HepG2 (cell line): ENCODE measurements around the gene CCNI2. TPM values are rescaled to one million over a fixed set of nuclear protein-coding genes. Genes with fewer than 3 reads are reported as not detected.
A peak's percentile ranks its signal among the peaks of the same experiment; 100 is the strongest.

Experiments used
- ATAC-seq: fragments of 200-7000 bp; cut with Tn5 transposase; 3 replicates; pipeline ENCODE4 v1.9.1; 2020; ENCODE audit warnings: mild to moderate bottlenecking, moderate library complexity
- Bru-seq: library from RNA; stranded (reverse); fragments of 400-500 nt; gene quantifications from one replicate; lab custom pipeline; 2021; lab: Mats Ljungman, UMichigan
- BruChase-seq, 2 experiments: library from RNA; stranded (reverse); fragments of 400-500 nt; gene quantifications; one replicate each; lab custom pipeline; 2021; lab: Mats Ljungman, UMichigan
- BruUV-seq: library from RNA; stranded (reverse); fragments of 400-500 nt; replicated peaks from 2 replicates; lab custom pipeline; 2021; lab: Mats Ljungman, UMichigan
- CTCF ChIA-PET: fragments of 300-600 bp; formaldehyde crosslinking; extraction: SDS; loops from one replicate; lab custom pipeline; 2021; ENCODE audit warnings: low total read pairs, inconsistent platforms, low intra/inter-chr PET ratio; lab: Yijun Ruan, JAX
- POLR2A ChIA-PET: fragments of 350-600 bp; sonication (Branson Sonifier 250); formaldehyde crosslinking; loops from one replicate; lab custom pipeline; 2020; ENCODE audit warnings: antibody characterized with exemption, inconsistent platforms; lab: Yijun Ruan, JAX
- DNase-seq: peaks from one replicate; pipeline ENCODE4 v3.0.0-alpha.2; 2015; ENCODE audit warnings: low spot score
- FAIRE-seq: peaks from 3 replicates; lab custom pipeline; 2011; peaks lifted over from hg19 to GRCh38; lab: Jason Lieb, UNC
- H2AFZ ChIP-seq: one replicate; pipeline ENCODE4 v1.6.1; 2011; ENCODE audit warnings: low read length, inconsistent platforms
- H3K27ac ChIP-seq: fragments of 300-600 bp; 3 replicates; pipeline ENCODE4 v1.8.0; 2011; ENCODE audit warnings: mixed run types, mild to moderate bottlenecking, mixed read lengths, low read length, inconsistent platforms; ENCODE audit not compliant: insufficient read depth; ENCODE audit errors: extremely low read length
- H3K27me3 ChIP-seq, 2 experiments: fragments of 200-600 bp in 1 of 2; 2 replicates in 1 of 2; 3 replicates in 1 of 2; pipeline versions ENCODE4 v1.6.0 to v1.8.0; 2011; ENCODE audit warnings: low read length in 2 of 2, mild to moderate bottlenecking in 2 of 2, moderate library complexity in 2 of 2, inconsistent platforms in 1 of 2; ENCODE audit not compliant: insufficient read depth in 2 of 2, control insufficient read depth in 1 of 2
- H3K36me3 ChIP-seq, 2 experiments: fragments of 200-600 bp in 1 of 2; replicated peaks in 1 of 2; 2 replicates in 1 of 2; 3 replicates in 1 of 2; pipeline versions ENCODE4 v1.5.1 to v1.8.0; 2011; ENCODE audit warnings: low read length in 2 of 2, inconsistent platforms in 1 of 2; ENCODE audit not compliant: insufficient read depth in 2 of 2, control insufficient read depth in 1 of 2
- H3K4me1 ChIP-seq: 2 replicates; pipeline ENCODE4 v1.5.1; 2012; ENCODE audit warnings: low read length, inconsistent platforms; ENCODE audit not compliant: insufficient read depth
- H3K4me2 ChIP-seq: 2 replicates; pipeline ENCODE4 v1.6.0; 2011; ENCODE audit warnings: low read depth, low read length, inconsistent platforms
- H3K4me3 ChIP-seq, 3 experiments: fragments of 200-600 bp in 1 of 3; sonication (generic), shearing (Covaris generic) in 1 of 3; replicated peaks in 1 of 3; 2 replicates each; pipeline ENCODE4 v1.5.1; 2011 to 2016; ENCODE audit warnings: low read length in 3 of 3, inconsistent platforms in 2 of 3, low read depth in 2 of 3, mild to moderate bottlenecking in 2 of 3, control low read depth in 1 of 3, mixed read lengths in 1 of 3; ENCODE audit not compliant: insufficient read depth in 1 of 3
- H3K79me2 ChIP-seq: one replicate; pipeline ENCODE4 v1.6.1; 2011; ENCODE audit warnings: low read length, inconsistent platforms; ENCODE audit not compliant: insufficient read depth
- H3K9ac ChIP-seq: 2 replicates; pipeline ENCODE4 v1.6.0; 2011; ENCODE audit warnings: mild to moderate bottlenecking, low read depth, low read length, inconsistent platforms; ENCODE audit not compliant: insufficient read depth
- H3K9me3 ChIP-seq: 2 replicates; pipeline ENCODE4 v1.5.1; 2012; ENCODE audit warnings: mild to moderate bottlenecking, low read length
- H4K20me1 ChIP-seq: 2 replicates; pipeline ENCODE4 v1.6.0; 2011; ENCODE audit warnings: inconsistent platforms, mild to moderate bottlenecking, low read length, moderate library complexity; ENCODE audit not compliant: insufficient read depth
- CTCF ChIP-seq: sonication (generic); formaldehyde crosslinking; IDR thresholded peaks from 2 replicates; pipeline ENCODE4 v1.5.0; 2020; ENCODE audit warnings: mild to moderate bottlenecking, missing genetic modification reagents, moderate library complexity
- ELF3 ChIP-seq: IDR thresholded peaks from 2 replicates; pipeline ENCODE4 v1.6.1; 2016; ENCODE audit warnings: missing genetic modification reagents, missing compliant biosample characterization
- ETS1 ChIP-seq: sonication (generic); formaldehyde crosslinking; IDR thresholded peaks from 2 replicates; pipeline ENCODE4 v1.4.0; 2020; ENCODE audit warnings: missing genetic modification reagents
- HDAC2 ChIP-seq: sonication (generic); formaldehyde crosslinking; IDR thresholded peaks from 2 replicates; pipeline ENCODE4 v1.4.0; 2020; ENCODE audit warnings: missing genetic modification reagents
- KLF9 ChIP-seq: IDR thresholded peaks from 2 replicates; pipeline ENCODE4 v1.6.1; 2016; ENCODE audit warnings: low read depth
- NCOA1 ChIP-seq: sonication (generic); formaldehyde crosslinking; IDR thresholded peaks from 2 replicates; pipeline ENCODE4 v1.9.0; 2021; ENCODE audit warnings: missing genetic modification reagents
- RBAK ChIP-seq: sonication (generic); formaldehyde crosslinking; IDR thresholded peaks from 2 replicates; pipeline ENCODE4 v1.5.1; 2020; ENCODE audit warnings: mild to moderate bottlenecking, missing genetic modification reagents
- SIX1 ChIP-seq: sonication (generic); formaldehyde crosslinking; IDR thresholded peaks from 2 replicates; pipeline ENCODE4 v1.4.0; 2020; ENCODE audit warnings: missing genetic modification reagents, borderline replicate concordance
- SRF ChIP-seq: IDR thresholded peaks from 2 replicates; pipeline ENCODE4 v1.6.1; 2011; ENCODE audit warnings: mild to moderate bottlenecking, low read depth, low read length, moderate library complexity
- SUZ12 ChIP-seq: fragments of 150-350 bp; IDR thresholded peaks from 2 replicates; pipeline ENCODE4 v1.6.1; 2014; ENCODE audit warnings: low read depth, low read length
- ZNF234 ChIP-seq: sonication (generic); formaldehyde crosslinking; conservative IDR thresholded peaks from 2 replicates; pipeline ENCODE4 v1.5.1; 2020; ENCODE audit warnings: mild to moderate bottlenecking, missing genetic modification reagents
- ZNF367 ChIP-seq: sonication (generic); formaldehyde crosslinking; IDR thresholded peaks from 2 replicates; pipeline ENCODE4 v1.4.0; 2020; ENCODE audit warnings: missing genetic modification reagents, borderline replicate concordance
- ZNF597 ChIP-seq: sonication (generic); formaldehyde crosslinking; IDR thresholded peaks from 2 replicates; pipeline ENCODE4 v1.5.0; 2020; ENCODE audit warnings: missing genetic modification reagents
- ZNF768 ChIP-seq: sonication (generic); formaldehyde crosslinking; IDR thresholded peaks from 2 replicates; pipeline ENCODE4 v1.4.0; 2020; ENCODE audit warnings: missing genetic modification reagents
- ZNF782 ChIP-seq: sonication (generic); formaldehyde crosslinking; IDR thresholded peaks from 2 replicates; pipeline ENCODE4 v1.4.0; 2020; ENCODE audit warnings: missing genetic modification reagents, mild to moderate bottlenecking, borderline replicate concordance
- WGBS: methylation state at CpG from one replicate; pipeline ENCODE4 v1.1.6; 2017; ENCODE audit warnings: low lambda C conversion rate; 5-methylcytosine and 5-hydroxymethylcytosine counted together
- in situ Hi-C: cut with HindIII; loops from 2 replicates; pipeline ENCODE4 v1.10.0; 2017; ENCODE audit warnings: low pct_unique_long_range_greater_than_20kb; ENCODE audit not compliant: extremely low pct_ligation_motif_present
- intact Hi-C: fragments of 100-400 bp; cut with micrococcal nuclease; formaldehyde crosslinking; loops from one replicate; pipeline ENCODE4 v1.10.0; 2022; ENCODE audit not compliant: unreplicated experiment
- long read RNA-seq, 2 experiments: library from RNA in 1 of 2; library from polyadenylated mRNA in 1 of 2; stranded (forward) in 1 of 2; unstranded in 1 of 2; transcript quantifications; one replicate each; pipeline ENCODE4 v2.0.0, GENCODE V29; 2019 to 2022
- polyA minus RNA-seq, 3 experiments: library from RNA; depleted of rRNA, polyadenylated mRNA; stranded (reverse); fragments of >200 nt; gene quantifications; 2 replicates each; pipeline ENCODE4 v1.2.3, GENCODE V29; 2011; ENCODE audit warnings: low replicate concordance in 1 of 3
- polyA plus RNA-seq, 8 experiments: library from polyadenylated mRNA; depleted of rRNA in 3 of 8; stranded (reverse) in 7 of 8; unstranded in 1 of 8; fragments of >200 nt; fragmentation: Illumina TruSeq in 4 of 8; extraction: Trizol in 4 of 8; gene quantifications; 2 replicates each; pipeline versions ENCODE4 v1.2.1 to v1.2.3, GENCODE V29; 2011 to 2016; ENCODE audit warnings: low read depth in 4 of 8, missing spikeins in 1 of 8, mixed read lengths in 1 of 8; ENCODE audit not compliant: insufficient read depth in 1 of 8
- total RNA-seq, 5 experiments: library from RNA; depleted of rRNA; stranded (reverse); fragments of >200 nt; fragmentation: Illumina TruSeq; extraction: Trizol; gene quantifications; 2 replicates each; pipeline ENCODE4 v1.2.3, GENCODE V29; 2016; ENCODE audit warnings: low read depth in 1 of 5

Gene CCNI2
- not detected in 2 replicates for total RNA-seq (2016; rRNA removed; fragmentation: Illumina TruSeq; extraction: Trizol)
- total RNA-seq (2016; cell fraction: cytosol; rRNA removed; fragmentation: Illumina TruSeq; extraction: Trizol; ENCODE audit: low read depth): not detected in 2 replicates
- total RNA-seq (2016; cell fraction: insoluble cytoplasmic fraction; rRNA removed; fragmentation: Illumina TruSeq; extraction: Trizol): not detected in 2 replicates
- not detected in 2 replicates for total RNA-seq (2016; cell fraction: membrane; rRNA removed; fragmentation: Illumina TruSeq; extraction: Trizol)
- not detected in 2 replicates for total RNA-seq (2016; cell fraction: nucleus; rRNA removed; fragmentation: Illumina TruSeq; extraction: Trizol)
- polyA plus RNA-seq (2011; rRNA removed): 0.03 TPM in 1 of 2 replicates, not detected in the other
- polyA plus RNA-seq (2011; cell fraction: cytosol; rRNA removed): not detected in 2 replicates
- not detected in 2 replicates for polyA plus RNA-seq (2011; cell fraction: nucleus; rRNA removed)
- 0.86 and 1.2 TPM in 2 replicates for polyA plus RNA-seq (2012)
- not detected in 2 replicates for polyA plus RNA-seq (2016; cell fraction: cytosol; fragmentation: Illumina TruSeq; extraction: Trizol; ENCODE audit: low read depth)
- not detected in 2 replicates for polyA plus RNA-seq (2016; cell fraction: insoluble cytoplasmic fraction; fragmentation: Illumina TruSeq; extraction: Trizol; ENCODE audit: low read depth)
- polyA plus RNA-seq (2016; cell fraction: membrane; fragmentation: Illumina TruSeq; extraction: Trizol; ENCODE audit: low read depth): not detected in 2 replicates
- not detected in 2 replicates for polyA plus RNA-seq (2016; cell fraction: nucleus; fragmentation: Illumina TruSeq; extraction: Trizol; ENCODE audit: insufficient read depth, low read depth)
- polyA minus RNA-seq (2011; rRNA and poly(A)+ RNA removed; ENCODE audit: low replicate concordance): not detected in 2 replicates
- not detected in 2 replicates for polyA minus RNA-seq (2011; cell fraction: cytosol; rRNA and poly(A)+ RNA removed)
- not detected in 2 replicates for polyA minus RNA-seq (2011; cell fraction: nucleus; rRNA and poly(A)+ RNA removed)
- not detected for Bru-seq, nascent RNA
- not detected for BruChase-seq, experiment 1, labeled RNA remaining after a 6-hour chase
- not detected for BruChase-seq, experiment 2, labeled RNA remaining after a 2-hour chase
- long read RNA-seq, experiment 1: 0 reads
- long read RNA-seq, experiment 2: 0 reads

- no peak for DNase-seq
- Histone ChIP-seq H3K36me3 (no peaks in the 10 kb centered on the region), H2AFZ (no peak within 1 kb of the TSS)
- no peak for ATAC-seq
- no peak for TF ChIP-seq SIX1 (CRISPR knock-in tag)
- no peak for TF ChIP-seq RBAK
- TF ChIP-seq NCOA1: no peak
- no peak for TF ChIP-seq ZNF782 (CRISPR knock-in tag)
- TF ChIP-seq HDAC2 (CRISPR knock-in tag): no peak
- TF ChIP-seq CTCF (CRISPR knock-in tag): peak; percentile 38
- TF ChIP-seq ZNF367 (CRISPR knock-in tag): no peak
- TF ChIP-seq ETS1 (CRISPR knock-in tag): no peak
- no peak for TF ChIP-seq ELF3 (CRISPR knock-in tag)
- no peak for TF ChIP-seq ZNF597 (CRISPR knock-in tag)
- no peak for TF ChIP-seq SUZ12
- TF ChIP-seq ZNF234: no peak
- TF ChIP-seq ZNF768 (CRISPR knock-in tag): peak; percentile 65; the same call in 1 of the 2 replicates
- no peak for TF ChIP-seq SRF
- TF ChIP-seq KLF9 (CRISPR knock-in tag): no peak
- TF ChIP-seq, all 625 proteins: peak for 2
- in situ Hi-C loops (loop anchor here (10.0 kb wide), 1 partner anchor 138 kb away; no protein-coding TSS in a partner anchor), intact Hi-C loops (no loop called here)
- Histone ChIP-seq H3K4me1 (no peaks in the 10 kb centered on the region; the same call in 1 of the 2 replicates), H3K9me3 (no peaks in the 10 kb centered on the region), H3K9ac (no peak within 1 kb of the TSS), H3K4me2 (no peak within 1 kb of the TSS), H4K20me1 (no peaks in the 10 kb centered on the region), H3K27ac (no peak within 1 kb of the TSS), H3K79me2 (no peaks in the 10 kb centered on the region), H3K4me3 (no peak within 1 kb of the TSS), H3K27me3 (no peaks in the 10 kb centered on the region)
- FAIRE-seq: no peak
- CTCF ChIA-PET: no interaction called here
- 67% methylated on average over 10 of the region's 59 CpGs for WGBS
- POLR2A ChIA-PET: no interaction called here
- no TSS peak for BruUV-seq
Observed at GRCh38 chr5:132746954-132747615, at the start of gene CCNI2. CCNI2 (plus strand) TSS chr5:132747426; CDS start chr5:132747496, 70 bp downstream.
